ENCODE measurements around the gene PTPN14.

Gene PTPN14

GRCh38 chr1:214455479-214455878 is 95.9 kb downstream of the PTPN14 start:
- no peak for DNase-seq (ENCODE audit: extremely low spot score)
- ChIA-PET CTCF (no interaction called here), POLR2A (no interaction called here)
- TF ChIP-seq HDGF (IDR thresholded peaks at IDR 0.05; ENCODE audit: borderline replicate concordance) = no peak
- TF ChIP-seq FOXK2 (IDR thresholded peaks at IDR 0.05) = no peak
- TF ChIP-seq L3MBTL2 (conservative IDR thresholded peaks at IDR 0.05) = no peak
- no peak for TF ChIP-seq LEF1 (IDR thresholded peaks at IDR 0.05; ENCODE audit: borderline replicate concordance)

GRCh38 chr1:214454569-214455396 is 96.6 kb downstream of the PTPN14 start:
- DNase-seq (ENCODE audit: extremely low spot score) = no peak
- POLR2A ChIA-PET = no interaction called here

GRCh38 chr1:214453109-214453722 is 98.2 kb downstream of the PTPN14 start:
- TF ChIP-seq HDGF (IDR thresholded peaks at IDR 0.05; ENCODE audit: borderline replicate concordance) = no peak
- no peak for TF ChIP-seq FOXK2 (IDR thresholded peaks at IDR 0.05)
- TF ChIP-seq SP1 (IDR thresholded peaks at IDR 0.05) = no peak
- peak; percentile 69 for TF ChIP-seq PKNOX1 (IDR thresholded peaks at IDR 0.05)
- TF ChIP-seq ZNF384 (IDR thresholded peaks at IDR 0.05) = no peak
- POLR2A ChIA-PET = no interaction called here
- no peak for DNase-seq (ENCODE audit: extremely low spot score)
- CTCF ChIA-PET = interaction anchor here (1.1 kb wide), 1 partner anchor 9 kb away, joined by 4 read pairs; no protein-coding TSS in a partner anchor

More at GRCh38 chr1:214454569-214455396, 96.6 kb downstream of the PTPN14 start:
- TF ChIP-seq HDGF (IDR thresholded peaks at IDR 0.05; ENCODE audit: borderline replicate concordance) (no peak), BHLHE40 (IDR thresholded peaks at IDR 0.05; ENCODE audit: borderline replicate concordance) (no peak), ZNF384 (IDR thresholded peaks at IDR 0.05) (no peak), FOXA1 (IDR thresholded peaks at IDR 0.05) (no peak), NFRKB (IDR thresholded peaks at IDR 0.05) (no peak), LEF1 (IDR thresholded peaks at IDR 0.05; ENCODE audit: borderline replicate concordance) (no peak), SUZ12 (IDR thresholded peaks at IDR 0.05) (no peak), SP1 (IDR thresholded peaks at IDR 0.05) (no peak), ARNT (IDR thresholded peaks at IDR 0.05) (no peak), CTBP1 (IDR thresholded peaks at IDR 0.05; ENCODE audit: borderline replicate concordance) (no peak), PKNOX1 (IDR thresholded peaks at IDR 0.05) (no peak), FOXM1 (IDR thresholded peaks at IDR 0.05; ENCODE audit: borderline replicate concordance) (no peak)
- CTCF ChIA-PET = interaction anchor here (0.6 kb wide), 2 partner anchors 19 to 124 kb away, joined by 3 read pairs; no protein-coding TSS in a partner anchor

GRCh38 chr1:214452152-214452784 is 99.1 kb downstream of the PTPN14 start:
- DNase-seq (ENCODE audit: extremely low spot score) = no peak
- TF ChIP-seq SUZ12 (IDR thresholded peaks at IDR 0.05) = no peak
- TF ChIP-seq PKNOX1 (IDR thresholded peaks at IDR 0.05) = no peak
- no peak for TF ChIP-seq L3MBTL2 (conservative IDR thresholded peaks at IDR 0.05)
- TF ChIP-seq CTBP1 (IDR thresholded peaks at IDR 0.05; ENCODE audit: borderline replicate concordance) = no peak
- TF ChIP-seq HDGF (IDR thresholded peaks at IDR 0.05; ENCODE audit: borderline replicate concordance) = no peak
- TF ChIP-seq FOXM1 (IDR thresholded peaks at IDR 0.05; ENCODE audit: borderline replicate concordance) = no peak
- no peak for TF ChIP-seq ELF4 (IDR thresholded peaks at IDR 0.05)
- no peak for TF ChIP-seq NFRKB (IDR thresholded peaks at IDR 0.05)
- no peak for TF ChIP-seq LEF1 (IDR thresholded peaks at IDR 0.05; ENCODE audit: borderline replicate concordance)
- no peak for TF ChIP-seq FOXA1 (IDR thresholded peaks at IDR 0.05)
- no peak for TF ChIP-seq FOXK2 (IDR thresholded peaks at IDR 0.05)
- ChIA-PET POLR2A (no interaction called here), CTCF (interaction anchor here (0.7 to 1.2 kb wide), 3 partner anchors 8 to 143 kb away, joined by 3 to 5 read pairs (median 4); no protein-coding TSS in a partner anchor)

- POLR2A ChIA-PET = no interaction called here
- CTCF ChIA-PET = interaction anchor here (0.7 to 1.2 kb wide), 2 partner anchors 76 to 144 kb away, joined by 3 to 5 read pairs; no protein-coding TSS in a partner anchor
- no peak for DNase-seq (ENCODE audit: extremely low spot score)
- TF ChIP-seq SP1 (IDR thresholded peaks at IDR 0.05) (no peak), NFRKB (IDR thresholded peaks at IDR 0.05) (no peak), TARDBP (IDR thresholded peaks at IDR 0.05) (no peak), LEF1 (IDR thresholded peaks at IDR 0.05; ENCODE audit: borderline replicate concordance) (no peak), FOXK2 (IDR thresholded peaks at IDR 0.05) (no peak), ZNF384 (IDR thresholded peaks at IDR 0.05) (no peak), HDGF (IDR thresholded peaks at IDR 0.05; ENCODE audit: borderline replicate concordance) (no peak), BHLHE40 (IDR thresholded peaks at IDR 0.05; ENCODE audit: borderline replicate concordance) (no peak)
Measured at GRCh38 chr1:214451596-214451995, 99.8 kb downstream of the PTPN14 start.

GRCh38 chr1:214449371-214449770 is 102.0 kb downstream of the PTPN14 start:
- ChIA-PET POLR2A (no interaction called here), CTCF (no interaction called here)
- no peak for DNase-seq (ENCODE audit: extremely low spot score)
- TF ChIP-seq HDGF (IDR thresholded peaks at IDR 0.05; ENCODE audit: borderline replicate concordance) (no peak), BHLHE40 (IDR thresholded peaks at IDR 0.05; ENCODE audit: borderline replicate concordance) (no peak), FOXK2 (IDR thresholded peaks at IDR 0.05) (no peak), ZNF384 (IDR thresholded peaks at IDR 0.05) (no peak), PKNOX1 (IDR thresholded peaks at IDR 0.05) (no peak), FOXA1 (IDR thresholded peaks at IDR 0.05) (no peak), L3MBTL2 (conservative IDR thresholded peaks at IDR 0.05) (no peak), SP1 (IDR thresholded peaks at IDR 0.05) (no peak), NFRKB (IDR thresholded peaks at IDR 0.05) (no peak), SUZ12 (IDR thresholded peaks at IDR 0.05) (no peak), CTBP1 (IDR thresholded peaks at IDR 0.05; ENCODE audit: borderline replicate concordance) (no peak), ARNT (IDR thresholded peaks at IDR 0.05) (no peak), LEF1 (IDR thresholded peaks at IDR 0.05; ENCODE audit: borderline replicate concordance) (no peak), FOXM1 (IDR thresholded peaks at IDR 0.05; ENCODE audit: borderline replicate concordance) (no peak), TARDBP (IDR thresholded peaks at IDR 0.05) (no peak), ELF4 (IDR thresholded peaks at IDR 0.05) (no peak)
